ENCODE measurements around the gene PHYH. TPM values are rescaled to one million over a fixed set of nuclear protein-coding genes. Genes with fewer than 3 reads are reported as not detected.
"Not testable (repeated sequence)": the region's sequence is repeated elsewhere in the genome, so short reads cannot be mapped to it uniquely, and the experiment has no call there.

PHYH gene
- total RNA-seq, 6 donors from 2014 or later, result 15.2 to 38.3 (median 27.8) TPM

DNA sequence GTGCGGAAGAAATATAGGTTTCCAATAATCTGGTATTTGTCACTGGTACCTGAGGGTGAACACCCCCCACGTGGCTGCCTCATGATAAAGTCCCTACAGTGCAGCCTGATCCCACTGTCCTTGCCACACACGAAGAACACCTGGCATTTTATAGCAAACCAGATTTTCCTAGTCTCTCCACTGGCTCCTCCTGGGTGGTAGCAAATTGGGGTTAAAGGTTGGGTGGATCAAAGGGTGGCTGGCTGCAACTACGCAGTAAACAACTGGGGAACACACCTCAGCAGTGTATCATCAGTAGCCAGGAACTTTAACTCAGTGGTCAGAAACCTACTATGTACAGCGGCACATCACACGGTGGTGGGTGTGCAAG is 37.9 kb upstream of the PHYH start:
- Histone ChIP-seq H3K27me3 (no peaks in the 10 kb centered on the region), H3K4me1 (peaks cover 0 to 8% (median 3%) of the 10 kb centered on the region in 4 donors), H3K36me3 (peaks cover 0 to 47% (median 25%) of the 10 kb centered on the region in 4 donors), H3K27ac (no peak overlapping the region), H3K9me3 (no peaks in the 10 kb centered on the region), H3K4me3 (no peak overlapping the region)
- WGBS, 2 donors, result 94 to 99% methylated on average over 6 of the region's 6 CpGs
- ATAC-seq (ENCODE audit: low FRiP score in 2 of 2), result no peak
- no peak for TF ChIP-seq POLR2AphosphoS5 (IDR thresholded peaks at IDR 0.05)
- TF ChIP-seq, protein P1, sequence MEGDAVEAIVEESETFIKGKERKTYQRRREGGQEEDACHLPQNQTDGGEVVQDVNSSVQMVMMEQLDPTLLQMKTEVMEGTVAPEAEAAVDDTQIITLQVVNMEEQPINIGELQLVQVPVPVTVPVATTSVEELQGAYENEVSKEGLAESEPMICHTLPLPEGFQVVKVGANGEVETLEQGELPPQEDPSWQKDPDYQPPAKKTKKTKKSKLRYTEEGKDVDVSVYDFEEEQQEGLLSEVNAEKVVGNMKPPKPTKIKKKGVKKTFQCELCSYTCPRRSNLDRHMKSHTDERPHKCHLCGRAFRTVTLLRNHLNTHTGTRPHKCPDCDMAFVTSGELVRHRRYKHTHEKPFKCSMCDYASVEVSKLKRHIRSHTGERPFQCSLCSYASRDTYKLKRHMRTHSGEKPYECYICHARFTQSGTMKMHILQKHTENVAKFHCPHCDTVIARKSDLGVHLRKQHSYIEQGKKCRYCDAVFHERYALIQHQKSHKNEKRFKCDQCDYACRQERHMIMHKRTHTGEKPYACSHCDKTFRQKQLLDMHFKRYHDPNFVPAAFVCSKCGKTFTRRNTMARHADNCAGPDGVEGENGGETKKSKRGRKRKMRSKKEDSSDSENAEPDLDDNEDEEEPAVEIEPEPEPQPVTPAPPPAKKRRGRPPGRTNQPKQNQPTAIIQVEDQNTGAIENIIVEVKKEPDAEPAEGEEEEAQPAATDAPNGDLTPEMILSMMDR (IDR thresholded peaks at IDR 0.05), result no peak
- TF ChIP-seq POLR2A (IDR thresholded peaks at IDR 0.05), result no peak
- no peak for TF ChIP-seq EP300 (IDR thresholded peaks at IDR 0.05)
- no peak for DNase-seq

DNA sequence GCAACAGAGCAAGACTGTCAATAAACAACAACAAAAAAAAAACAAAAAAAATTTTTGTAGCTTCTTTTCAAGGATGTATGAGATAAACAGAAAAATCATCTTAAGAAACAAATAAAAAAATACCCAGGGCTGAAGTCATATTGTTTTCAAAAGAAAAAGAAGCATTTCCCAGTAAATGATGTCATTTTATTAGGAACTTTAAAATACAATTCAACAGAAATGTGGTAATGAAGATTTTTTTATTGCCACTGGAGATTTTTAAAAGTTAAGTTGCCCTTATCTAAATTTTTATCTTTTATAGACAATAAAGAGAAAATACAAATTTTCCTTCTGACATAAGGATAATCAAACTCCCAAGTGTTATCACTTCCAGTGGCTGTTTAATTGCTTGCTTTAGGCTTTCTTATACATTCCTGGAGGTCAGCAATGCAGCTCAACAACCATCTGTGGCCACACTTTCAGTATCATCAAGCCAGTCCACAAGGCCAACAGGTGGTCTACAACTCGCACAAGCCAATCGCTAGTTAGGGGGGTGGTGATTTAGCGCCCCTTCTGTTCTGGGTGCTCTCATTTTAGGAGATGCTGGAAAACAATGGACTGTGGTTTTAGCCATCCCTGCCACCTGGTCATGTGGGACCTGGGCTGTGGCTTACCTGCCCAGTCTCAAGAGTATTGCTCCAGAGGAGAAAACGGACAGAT is 37.4 kb upstream of the PHYH start:
- DNase-seq (no peak), ATAC-seq (ENCODE audit: low FRiP score in 2 of 2) (no peak)
- no peaks in the 10 kb centered on the region for H3K9me3 ChIP-seq
- peaks cover 0 to 52% (median 26%) of the 10 kb centered on the region in 4 donors for H3K36me3 ChIP-seq
- peaks cover 0 to 8% (median 3%) of the 10 kb centered on the region in 4 donors for H3K4me1 ChIP-seq
- TF ChIP-seq POLR2A (IDR thresholded peaks at IDR 0.05) (no peak), EP300 (IDR thresholded peaks at IDR 0.05) (no peak), POLR2AphosphoS5 (IDR thresholded peaks at IDR 0.05) (no peak)
- TF ChIP-seq, protein P1 (IDR thresholded peaks at IDR 0.05), result no peak
- H3K4me3 ChIP-seq, result no peak overlapping the region
- H3K27me3 ChIP-seq, result no peaks in the 10 kb centered on the region
- WGBS, 2 donors, result 95 to 100% methylated on average over 4 of the region's 4 CpGs
- no peak overlapping the region for H3K27ac ChIP-seq

DNA sequence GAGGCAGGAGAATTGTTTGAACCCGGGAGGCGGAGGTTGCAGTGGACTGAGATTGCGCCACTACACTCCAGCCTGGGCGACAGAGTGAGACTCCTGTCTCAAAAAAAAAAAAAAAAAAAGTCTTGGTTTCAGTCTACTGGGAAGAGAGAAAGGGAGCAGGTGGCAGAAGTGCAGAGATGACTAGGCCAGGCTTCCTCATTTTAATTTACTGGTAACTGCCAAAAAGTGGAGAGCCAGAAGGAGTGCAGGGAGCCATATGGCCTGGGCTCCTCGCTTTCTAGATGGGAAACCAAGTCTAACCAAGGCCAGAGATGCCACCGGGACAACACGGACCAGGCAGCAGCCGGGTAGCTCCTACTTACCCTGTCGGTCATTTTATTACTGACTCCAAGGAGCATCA is 36.0 kb upstream of the PHYH start:
- peaks cover 0 to 8% (median 3%) of the 10 kb centered on the region in 4 donors for H3K4me1 ChIP-seq
- DNase-seq (no peak), ATAC-seq (ENCODE audit: low FRiP score in 2 of 2) (no peak)
- H3K9me3 ChIP-seq, result no peaks in the 10 kb centered on the region
- H3K4me3 ChIP-seq, result no peak overlapping the region
- peaks cover 0 to 66% (median 40%) of the 10 kb centered on the region in 4 donors for H3K36me3 ChIP-seq
- WGBS, 2 donors, result 79 to 80% methylated on average over 9 of the region's 9 CpGs
- no peaks in the 10 kb centered on the region for H3K27me3 ChIP-seq
- no peak for TF ChIP-seq POLR2AphosphoS5 (IDR thresholded peaks at IDR 0.05)
- TF ChIP-seq EP300 (IDR thresholded peaks at IDR 0.05), result no peak
- TF ChIP-seq, protein P1 (IDR thresholded peaks at IDR 0.05), result no peak
- no peak for TF ChIP-seq POLR2A (IDR thresholded peaks at IDR 0.05)
- H3K27ac ChIP-seq, result no peak overlapping the region

DNA sequence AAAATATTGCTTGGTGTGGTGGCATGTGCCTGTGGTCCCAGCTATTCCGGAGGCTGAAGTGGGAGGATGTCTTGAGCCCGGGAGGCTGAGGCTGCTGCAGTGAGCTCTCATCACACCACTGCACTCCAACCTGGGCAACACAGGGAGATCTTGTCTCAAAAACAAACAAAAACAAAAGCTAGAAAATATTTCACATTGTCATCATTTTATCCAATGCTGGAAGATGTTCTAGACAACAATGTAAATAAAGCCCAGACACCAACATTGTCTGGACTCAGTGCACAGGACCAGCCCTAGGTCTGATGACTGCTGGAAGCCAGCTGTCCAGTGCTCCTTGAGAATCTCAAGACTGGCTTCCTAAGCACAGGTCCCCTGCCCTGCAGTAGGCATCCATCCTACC is 34.7 kb upstream of the PHYH start:
- no peak for ATAC-seq (ENCODE audit: low FRiP score in 2 of 2)
- TF ChIP-seq POLR2A (IDR thresholded peaks at IDR 0.05) (no peak), EP300 (IDR thresholded peaks at IDR 0.05) (no peak), POLR2AphosphoS5 (IDR thresholded peaks at IDR 0.05) (no peak)
- TF ChIP-seq, protein P1 (IDR thresholded peaks at IDR 0.05), result no peak
- H3K9me3 ChIP-seq, result no peaks in the 10 kb centered on the region
- no peak for DNase-seq
- H3K36me3 ChIP-seq, result peaks cover 0 to 78% (median 48%) of the 10 kb centered on the region in 4 donors
- peaks cover 0 to 3% (median under 1%) of the 10 kb centered on the region in 4 donors for H3K4me1 ChIP-seq
- no peak overlapping the region for H3K4me3 ChIP-seq
- WGBS, 2 donors, result 97 to 98% methylated on average over 2 of the region's 2 CpGs
- no peak overlapping the region for H3K27ac ChIP-seq
- H3K27me3 ChIP-seq, result no peaks in the 10 kb centered on the region

DNA sequence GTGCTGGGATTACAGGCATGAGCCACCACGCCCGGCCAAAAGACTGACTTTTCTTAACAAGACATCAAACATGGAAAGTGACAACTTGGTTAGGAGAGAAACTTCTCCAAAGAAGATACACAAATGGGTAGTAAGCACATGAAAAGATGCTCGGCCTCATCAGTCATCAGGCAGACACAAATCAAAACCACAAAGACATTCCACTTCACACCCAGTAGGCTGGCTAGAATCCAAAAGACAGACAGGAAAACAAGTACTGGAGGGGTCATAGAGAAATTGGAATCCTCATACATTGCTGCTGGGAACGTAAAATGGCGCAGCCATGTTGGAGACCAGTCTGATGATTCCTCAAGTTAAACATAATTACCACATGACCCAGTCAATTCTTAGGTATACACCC is 31.8 kb upstream of the PHYH start:
- Histone ChIP-seq H3K9me3 (no peaks in the 10 kb centered on the region), H3K36me3 (peaks cover 13 to 93% (median 64%) of the 10 kb centered on the region in 4 donors), H3K27me3 (no peaks in the 10 kb centered on the region), H3K27ac (no peak overlapping the region), H3K4me3 (no peak overlapping the region), H3K4me1 (no peaks in the 10 kb centered on the region)
- DNase-seq (no peak), ATAC-seq (ENCODE audit: low FRiP score in 2 of 2) (no peak)
- whole genome bisulfite sequencing, 2 donors, result 89 to 95% methylated on average over 5 of the region's 5 CpGs
- TF ChIP-seq, protein P1 (IDR thresholded peaks at IDR 0.05), result no peak
- TF ChIP-seq POLR2AphosphoS5 (IDR thresholded peaks at IDR 0.05) (no peak), POLR2A (IDR thresholded peaks at IDR 0.05) (no peak), EP300 (IDR thresholded peaks at IDR 0.05) (no peak)

DNA sequence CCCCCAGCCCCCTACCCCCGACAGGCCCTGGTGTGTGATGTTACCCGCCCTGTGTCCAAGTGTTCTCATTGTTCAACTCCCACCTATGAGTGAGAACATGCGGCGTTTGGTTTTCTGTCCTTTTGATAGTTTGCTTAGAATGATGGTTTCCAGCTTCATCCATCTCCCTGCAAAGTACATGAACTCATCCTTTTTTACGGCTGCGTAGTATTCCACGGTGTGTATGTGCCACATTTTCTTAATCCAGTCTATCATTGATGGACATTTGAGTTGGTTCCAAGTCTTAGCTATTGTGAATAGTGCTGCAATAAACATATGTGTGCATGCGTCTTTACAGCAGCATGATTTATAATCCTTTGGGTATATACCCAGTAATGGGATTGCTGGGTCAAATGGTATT is 31.1 kb upstream of the PHYH start:
- H3K27me3 ChIP-seq; H3K4me3 ChIP-seq; ATAC-seq (ENCODE audit: low FRiP score in 2 of 2); H3K27ac ChIP-seq; H3K4me1 ChIP-seq; H3K9me3 ChIP-seq; DNase-seq: not testable (repeated sequence)
- H3K36me3 ChIP-seq, result peaks cover 18 to 95% (median 69%) of the 10 kb centered on the region in 4 donors
- WGBS, 2 donors, result 97 to 99% methylated on average over 8 of the region's 8 CpGs
